ENCODE data around the gene KRT32. TPM values are rescaled to one million over a fixed set of nuclear protein-coding genes. Genes with fewer than 3 reads are reported as not detected.
A peak's percentile ranks its signal among the peaks of the same experiment; 100 is the strongest.

The KRT32 gene
- total RNA-seq, 1 donor from 2014 or later = not detected

DNA sequence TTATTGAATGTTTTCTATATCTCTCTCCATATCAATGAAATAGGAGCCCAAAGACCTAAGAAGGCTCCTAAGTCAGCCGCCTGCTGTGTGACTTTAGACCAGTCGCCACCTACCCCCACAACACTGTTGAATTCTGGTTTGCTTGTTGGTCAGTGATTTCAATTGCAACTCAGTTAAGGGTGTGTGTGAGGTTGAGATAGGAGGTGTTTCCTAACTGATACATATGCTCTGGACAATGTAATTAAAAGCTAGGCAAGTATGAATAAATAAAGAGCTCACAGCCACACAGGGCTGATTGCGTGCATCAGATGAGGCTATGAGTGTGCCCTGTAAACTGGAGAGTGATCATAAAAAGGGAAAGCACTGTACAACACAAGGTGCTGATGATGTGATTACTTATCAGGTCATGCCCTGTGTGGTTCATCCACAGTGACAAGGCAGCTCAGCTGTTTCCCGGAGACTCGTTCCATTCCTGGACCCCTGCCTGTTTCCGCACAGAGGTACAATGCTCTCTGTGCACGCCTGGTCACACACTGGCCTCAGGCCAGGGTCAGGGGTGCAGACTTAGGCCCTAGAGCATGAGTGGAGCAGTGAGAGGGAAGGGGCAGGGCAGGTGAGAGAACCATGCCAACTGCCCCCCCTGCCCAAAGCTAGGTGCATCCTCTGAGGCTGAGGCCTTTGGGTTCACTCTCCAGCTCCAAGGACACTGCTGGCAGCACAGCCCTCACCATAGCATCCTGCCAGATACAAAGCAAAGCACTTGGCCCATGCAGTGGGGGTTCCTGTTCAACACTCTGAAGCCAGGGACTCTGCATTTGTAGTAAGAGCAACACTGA lies 17.0 kb upstream of the KRT32 start:
- Mint-ChIP-seq H3K4me3 (no peak overlapping the region), H3K36me3 (no peaks in the 10 kb centered on the region), H3K27ac (no peak overlapping the region), H3K9me3 (peaks cover 5% of the 10 kb centered on the region), H3K4me1 (peaks cover 5% of the 10 kb centered on the region), H3K27me3 (ENCODE audit: insufficient read depth, low read depth) (peaks cover 4% of the 10 kb centered on the region)
- peak overlapping the region; percentile 2 for H3K4me2 ChIP-seq
- H3K4me1 ChIP-seq = peaks cover 14% of the 10 kb centered on the region
- H3K36me3 ChIP-seq = no peaks in the 10 kb centered on the region
- H3K79me2 ChIP-seq (ENCODE audit: low read depth) = no peaks in the 10 kb centered on the region
- H2AFZ ChIP-seq (replicated peaks) = peak overlapping the region; percentile 54
- no peak overlapping the region for H3K27ac ChIP-seq
- H3F3A ChIP-seq (ENCODE audit: low read depth) = peaks cover 5% of the 10 kb centered on the region
- TF ChIP-seq EZH2 (IDR thresholded peaks at IDR 0.05) = no peak
- no peak for TF ChIP-seq EZH2phosphoT487 (IDR thresholded peaks at IDR 0.05)
- TF ChIP-seq CTCF (IDR thresholded peaks at IDR 0.05) = no peak
- no peak overlapping the region for H3K9ac ChIP-seq
- no peaks in the 10 kb centered on the region for H3K27me3 ChIP-seq
- no peak overlapping the region for H3K4me3 ChIP-seq
- DNase-seq (ENCODE audit: low spot score) = no peak
- H4K20me1 ChIP-seq (ENCODE audit: low read depth) = no peaks in the 10 kb centered on the region
- no peaks in the 10 kb centered on the region for H3K9me3 ChIP-seq (ENCODE audit: low read depth)

DNA sequence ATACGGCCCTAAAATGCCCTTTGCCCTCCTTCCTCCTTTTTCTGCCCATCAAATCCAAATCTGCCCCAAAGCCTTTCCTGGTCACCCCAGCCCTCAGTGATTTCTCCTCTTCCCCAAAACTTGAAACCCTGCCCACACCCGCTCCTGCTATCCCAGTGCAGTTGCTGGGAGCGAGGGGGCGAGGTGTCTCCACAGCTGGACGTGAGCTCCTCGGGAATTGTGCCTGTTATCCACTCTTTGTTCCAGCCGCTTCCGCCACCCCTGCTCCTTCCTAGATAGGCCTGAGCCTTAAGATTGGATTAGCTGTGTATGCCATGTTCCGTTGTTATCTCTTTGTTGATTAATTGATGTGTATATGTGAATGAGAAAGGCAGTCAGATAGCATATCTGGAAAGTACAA lies 16.3 kb upstream of the KRT32 start:
- peaks cover 5% of the 10 kb centered on the region for H3K4me1 Mint-ChIP-seq
- Histone ChIP-seq H3K79me2 (ENCODE audit: low read depth) (no peaks in the 10 kb centered on the region), H3K27me3 (no peaks in the 10 kb centered on the region), H3K4me3 (no peak overlapping the region), H3K9me3 (ENCODE audit: low read depth) (no peaks in the 10 kb centered on the region), H3K36me3 (no peaks in the 10 kb centered on the region), H3K4me2 (peak overlapping the region; percentile 2), H2AFZ (replicated peaks) (peak overlapping the region; percentile 54), H3K4me1 (peaks cover 14% of the 10 kb centered on the region), H3F3A (ENCODE audit: low read depth) (peaks cover 5% of the 10 kb centered on the region), H3K9ac (no peak overlapping the region), H3K27ac (no peak overlapping the region), H4K20me1 (ENCODE audit: low read depth) (no peaks in the 10 kb centered on the region)
- H3K4me3 Mint-ChIP-seq = no peak overlapping the region
- H3K27ac Mint-ChIP-seq = no peak overlapping the region
- peak; percentile 42 for DNase-seq (ENCODE audit: low spot score)
- H3K36me3 Mint-ChIP-seq = no peaks in the 10 kb centered on the region
- TF ChIP-seq EZH2phosphoT487 (IDR thresholded peaks at IDR 0.05) (no peak), CTCF (IDR thresholded peaks at IDR 0.05) (no peak), EZH2 (IDR thresholded peaks at IDR 0.05) (no peak)
- H3K9me3 Mint-ChIP-seq = peaks cover 5% of the 10 kb centered on the region
- peaks cover 4% of the 10 kb centered on the region for H3K27me3 Mint-ChIP-seq (ENCODE audit: insufficient read depth, low read depth)

DNA sequence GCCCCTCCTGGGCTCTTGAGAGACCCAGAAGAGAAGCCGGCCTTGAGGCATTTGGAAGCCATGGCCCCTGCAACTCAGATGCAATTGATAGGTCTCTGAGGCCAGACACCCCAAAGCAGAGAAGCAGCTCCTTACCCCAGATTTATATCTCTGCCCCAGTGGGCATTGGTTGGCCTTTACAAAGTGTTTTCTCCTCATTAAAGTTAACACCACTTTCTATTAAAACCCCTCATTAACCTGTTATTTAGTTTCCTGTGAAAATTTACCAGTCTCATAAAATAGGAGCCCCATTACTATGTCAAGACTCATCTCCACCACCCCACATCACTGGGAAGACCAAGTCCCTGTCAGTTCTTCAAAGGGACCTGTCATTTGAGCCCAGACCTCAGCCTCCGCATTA lies 13.8 kb upstream of the KRT32 start, which contains the start of gene KRT35:
KRT35 (minus strand) TSS at position 116 of the 400 bp plus-strand sequence; CDS start at position 62, 54 bp downstream.
- Mint-ChIP-seq H3K4me3 (no peak within 1 kb of the TSS), H3K27me3 (ENCODE audit: insufficient read depth, low read depth) (peaks cover 2% of the 10 kb centered on the region), H3K27ac (no peak within 1 kb of the TSS), H3K4me1 (peaks cover 5% of the 10 kb centered on the region), H3K9me3 (peaks cover 2% of the 10 kb centered on the region), H3K36me3 (no peaks in the 10 kb centered on the region)
- H3K9ac ChIP-seq = no peak within 1 kb of the TSS
- no peak within 1 kb of the TSS for H2AFZ ChIP-seq (replicated peaks)
- no peaks in the 10 kb centered on the region for H4K20me1 ChIP-seq (ENCODE audit: low read depth)
- H3F3A ChIP-seq (ENCODE audit: low read depth) = peaks cover 5% of the 10 kb centered on the region
- H3K36me3 ChIP-seq = no peaks in the 10 kb centered on the region
- no peak within 1 kb of the TSS for H3K4me3 ChIP-seq
- TF ChIP-seq EZH2 (IDR thresholded peaks at IDR 0.05) = no peak
- no peak for TF ChIP-seq CTCF (IDR thresholded peaks at IDR 0.05)
- no peak for TF ChIP-seq EZH2phosphoT487 (IDR thresholded peaks at IDR 0.05)
- no peak within 1 kb of the TSS for H3K4me2 ChIP-seq
- H3K9me3 ChIP-seq (ENCODE audit: low read depth) = no peaks in the 10 kb centered on the region
- no peak within 1 kb of the TSS for H3K27ac ChIP-seq
- no peaks in the 10 kb centered on the region for H3K27me3 ChIP-seq
- DNase-seq (ENCODE audit: low spot score) = no peak
- no peaks in the 10 kb centered on the region for H3K79me2 ChIP-seq (ENCODE audit: low read depth)
- peaks cover 14% of the 10 kb centered on the region for H3K4me1 ChIP-seq
